ENCODE data around the gene SH3D19.

SH3D19 gene

DNA sequence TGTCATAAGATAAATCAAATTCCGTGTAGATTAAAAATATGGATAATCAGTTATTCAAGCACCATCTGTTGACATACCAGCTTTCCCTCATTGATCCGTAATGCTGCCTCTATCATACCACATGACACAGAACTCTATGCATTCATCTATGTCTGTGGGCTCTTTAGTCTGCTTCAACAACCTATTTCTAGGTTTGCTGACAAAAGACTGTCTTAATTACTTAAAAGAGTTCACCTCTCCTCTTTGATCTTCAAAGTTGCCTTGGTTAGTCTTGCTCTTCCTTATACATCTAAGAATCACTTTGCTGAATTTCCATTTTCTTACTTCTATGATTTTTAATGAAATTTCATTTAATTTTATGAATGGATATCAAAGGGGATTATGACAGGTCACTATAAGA is 105.5 kb downstream of the SH3D19 start:
- Histone ChIP-seq H3K9me2 (replicated peaks; ENCODE audit: insufficient read depth, low read length) (no peaks in the 10 kb centered on the region), H2AFZ (ENCODE audit: low read depth, low read length, severe bottlenecking) (no peak overlapping the region)

DNA sequence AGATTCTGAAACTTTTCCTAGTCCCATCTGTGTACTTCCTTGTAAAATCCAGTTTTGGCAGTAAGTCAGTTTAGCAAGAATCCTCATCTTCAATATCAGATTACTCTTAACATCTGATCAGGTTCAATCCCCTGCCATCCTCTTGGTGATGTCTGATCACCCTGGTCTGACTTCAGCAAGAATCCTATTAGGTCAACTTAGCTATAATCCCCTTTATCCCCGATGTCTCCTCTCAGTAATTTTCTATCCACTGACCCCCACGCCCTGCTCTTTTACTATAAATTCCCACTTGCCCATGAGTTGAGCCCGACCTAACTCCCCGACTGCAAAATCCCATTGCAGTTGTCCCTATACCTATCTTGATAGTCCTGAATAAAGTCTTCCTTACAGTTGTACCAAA is 106.3 kb downstream of the SH3D19 start:
- Histone ChIP-seq H2AFZ (ENCODE audit: low read depth, low read length, severe bottlenecking) (no peak overlapping the region), H3K79me2 (ENCODE audit: insufficient read depth, low read length) (no peaks in the 10 kb centered on the region), H3F3A (ENCODE audit: insufficient read depth) (no peaks in the 10 kb centered on the region), H3K9me3 (ENCODE audit: insufficient read depth, low read length) (no peaks in the 10 kb centered on the region), H3K27me3 (ENCODE audit: low read length) (no peaks in the 10 kb centered on the region), H3K36me3 (ENCODE audit: low read length) (no peaks in the 10 kb centered on the region), H3K9ac (ENCODE audit: low read length) (no peak overlapping the region), H4K20me1 (ENCODE audit: low read depth, low read length) (no peaks in the 10 kb centered on the region), H3K4me2 (ENCODE audit: low read depth, low read length, poor library complexity, severe bottlenecking) (no peak overlapping the region), H3K4me3 (ENCODE audit: insufficient read depth, low read length, poor library complexity, severe bottlenecking) (no peak overlapping the region), H3K27ac (ENCODE audit: low read depth, low read length) (no peak overlapping the region), H3K9me2 (replicated peaks; ENCODE audit: insufficient read depth, low read length) (no peaks in the 10 kb centered on the region)
- TF ChIP-seq, protein P1, sequence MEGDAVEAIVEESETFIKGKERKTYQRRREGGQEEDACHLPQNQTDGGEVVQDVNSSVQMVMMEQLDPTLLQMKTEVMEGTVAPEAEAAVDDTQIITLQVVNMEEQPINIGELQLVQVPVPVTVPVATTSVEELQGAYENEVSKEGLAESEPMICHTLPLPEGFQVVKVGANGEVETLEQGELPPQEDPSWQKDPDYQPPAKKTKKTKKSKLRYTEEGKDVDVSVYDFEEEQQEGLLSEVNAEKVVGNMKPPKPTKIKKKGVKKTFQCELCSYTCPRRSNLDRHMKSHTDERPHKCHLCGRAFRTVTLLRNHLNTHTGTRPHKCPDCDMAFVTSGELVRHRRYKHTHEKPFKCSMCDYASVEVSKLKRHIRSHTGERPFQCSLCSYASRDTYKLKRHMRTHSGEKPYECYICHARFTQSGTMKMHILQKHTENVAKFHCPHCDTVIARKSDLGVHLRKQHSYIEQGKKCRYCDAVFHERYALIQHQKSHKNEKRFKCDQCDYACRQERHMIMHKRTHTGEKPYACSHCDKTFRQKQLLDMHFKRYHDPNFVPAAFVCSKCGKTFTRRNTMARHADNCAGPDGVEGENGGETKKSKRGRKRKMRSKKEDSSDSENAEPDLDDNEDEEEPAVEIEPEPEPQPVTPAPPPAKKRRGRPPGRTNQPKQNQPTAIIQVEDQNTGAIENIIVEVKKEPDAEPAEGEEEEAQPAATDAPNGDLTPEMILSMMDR (IDR thresholded peaks at IDR 0.05; ENCODE audit: insufficient read depth, low read length, poor library complexity, severe bottlenecking) = no peak
- no peak for TF ChIP-seq EZH2phosphoT487 (conservative IDR thresholded peaks at IDR 0.05; ENCODE audit: low read length)

More for the DNA sequence above, 105.5 kb downstream of the SH3D19 start:
- no peaks in the 10 kb centered on the region for H3K79me2 ChIP-seq (ENCODE audit: insufficient read depth, low read length)
- no peaks in the 10 kb centered on the region for H3K27me3 ChIP-seq (ENCODE audit: low read length)
- no peak for TF ChIP-seq EZH2phosphoT487 (conservative IDR thresholded peaks at IDR 0.05; ENCODE audit: low read length)
- TF ChIP-seq, protein P1 (IDR thresholded peaks at IDR 0.05; ENCODE audit: insufficient read depth, low read length, poor library complexity, severe bottlenecking) = no peak
- no peak overlapping the region for H3K9ac ChIP-seq (ENCODE audit: low read length)
- H3K27ac ChIP-seq (ENCODE audit: low read depth, low read length) = no peak overlapping the region
- H3K4me2 ChIP-seq (ENCODE audit: low read depth, low read length, poor library complexity, severe bottlenecking) = no peak overlapping the region
- no peaks in the 10 kb centered on the region for H3K9me3 ChIP-seq (ENCODE audit: insufficient read depth, low read length)
- H3K4me3 ChIP-seq (ENCODE audit: insufficient read depth, low read length, poor library complexity, severe bottlenecking) = no peak overlapping the region
- no peaks in the 10 kb centered on the region for H3F3A ChIP-seq (ENCODE audit: insufficient read depth)
- no peaks in the 10 kb centered on the region for H4K20me1 ChIP-seq (ENCODE audit: low read depth, low read length)
- H3K36me3 ChIP-seq (ENCODE audit: low read length) = no peaks in the 10 kb centered on the region

DNA sequence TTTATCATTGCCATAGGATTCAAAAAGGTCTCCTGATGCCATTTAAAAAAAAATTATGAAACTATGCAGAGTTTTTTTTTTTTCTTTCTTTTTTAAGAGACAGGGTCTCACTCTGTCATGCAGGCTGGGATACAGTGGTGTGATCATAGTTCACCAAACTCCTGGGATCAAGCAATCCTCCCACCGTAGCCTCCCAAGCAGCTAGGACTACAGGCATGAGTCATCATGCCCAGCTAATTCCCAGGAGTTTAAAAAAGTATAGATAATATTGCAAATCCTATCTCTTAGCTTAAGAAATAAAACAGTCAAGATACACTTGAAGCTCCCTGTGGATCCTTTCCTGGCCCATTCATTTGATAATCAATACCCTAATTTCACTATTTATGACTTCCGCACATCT is 107.1 kb downstream of the SH3D19 start:
- TF ChIP-seq, protein P1 (IDR thresholded peaks at IDR 0.05; ENCODE audit: insufficient read depth, low read length, poor library complexity, severe bottlenecking) = no peak
- TF ChIP-seq EZH2phosphoT487 (conservative IDR thresholded peaks at IDR 0.05; ENCODE audit: low read length) = no peak
- H3K79me2 ChIP-seq (ENCODE audit: insufficient read depth, low read length) = no peaks in the 10 kb centered on the region
- no peaks in the 10 kb centered on the region for H3K9me2 ChIP-seq (replicated peaks; ENCODE audit: insufficient read depth, low read length)
- no peak overlapping the region for H3K4me3 ChIP-seq (ENCODE audit: insufficient read depth, low read length, poor library complexity, severe bottlenecking)
- no peaks in the 10 kb centered on the region for H3K36me3 ChIP-seq (ENCODE audit: low read length)
- H3K9me3 ChIP-seq (ENCODE audit: insufficient read depth, low read length) = no peaks in the 10 kb centered on the region
- no peak overlapping the region for H3K9ac ChIP-seq (ENCODE audit: low read length)
- H3K27me3 ChIP-seq (ENCODE audit: low read length) = no peaks in the 10 kb centered on the region
- no peak overlapping the region for H3K27ac ChIP-seq (ENCODE audit: low read depth, low read length)
- H4K20me1 ChIP-seq (ENCODE audit: low read depth, low read length) = no peaks in the 10 kb centered on the region
- H3K4me2 ChIP-seq (ENCODE audit: low read depth, low read length, poor library complexity, severe bottlenecking) = no peak overlapping the region
- no peak overlapping the region for H2AFZ ChIP-seq (ENCODE audit: low read depth, low read length, severe bottlenecking)
- no peaks in the 10 kb centered on the region for H3F3A ChIP-seq (ENCODE audit: insufficient read depth)
